22Rv1 (cell line): Measurements from ENCODE around the gene HOXB2.

Source experiments
- CTCF ChIP-seq: fragments of 450-650 bp; IDR thresholded peaks from 2 replicates; pipeline ENCODE4 v1.5.1; 2017; ENCODE audit warnings: mild to moderate bottlenecking
- ZFX ChIP-seq: fragments of 450-650 bp; IDR thresholded peaks from 2 replicates; pipeline ENCODE4 v1.6.1; 2017; ENCODE audit warnings: antibody characterized with exemption, borderline replicate concordance

GRCh38 chr17:48552466-48553189, 7.7 kb upstream of the HOXB2 start:
- TF ChIP-seq CTCF: no peak
- TF ChIP-seq ZFX: no peak
